B cell (primary cell): ENCODE measurements around the gene MS4A18. TPM values are rescaled to one million over a fixed set of nuclear protein-coding genes. Genes with fewer than 3 reads are reported as not detected.

Experiments
- ATAC-seq: fragments of 200-7000 bp; cut with Tn5 transposase; one replicate; pipeline ENCODE4 v1.10.0; 2021; ENCODE audit warnings: low read depth, mild to moderate bottlenecking, moderate number of reproducible peaks, moderate library complexity
- CTCF ChIA-PET: fragments of 350-600 bp; sonication (Branson Sonifier 250); formaldehyde crosslinking; loops from one replicate; lab custom pipeline; 2021; ENCODE audit warnings: antibody characterized with exemption, inconsistent platforms; lab: Charles Lee
- POLR2A ChIA-PET: fragments of 350-600 bp; sonication (Branson Sonifier 250); formaldehyde crosslinking; loops from one replicate; lab custom pipeline; 2021; ENCODE audit warnings: antibody characterized with exemption; lab: Charles Lee
- DNase-seq: peaks from one replicate; pipeline ENCODE4 v3.0.0; 2013
- H2AFZ ChIP-seq: 2 replicates; pipeline ENCODE4 v1.6.1; 2012; ENCODE audit warnings: mild to moderate bottlenecking, low read depth, low read length; ENCODE audit not compliant: insufficient read depth, poor library complexity, severe bottlenecking
- H3K27ac ChIP-seq, 2 donors: 1 replicate in 1 of 2; 2 replicates in 1 of 2; pipeline ENCODE4 v1.5.1; 2012 to 2013; ENCODE audit warnings: low read length in 2 of 2, mild to moderate bottlenecking in 2 of 2, moderate library complexity in 1 of 2
- H3K27me3 ChIP-seq, 4 experiments: fragments of 200-600 bp in 1 of 4; sonication (generic) in 1 of 4; replicated peaks in 1 of 4; 1 replicate in 2 of 4; 2 replicates in 2 of 4; pipeline versions ENCODE4 v1.6.1 to v1.7.0; 2013 to 2016; ENCODE audit warnings: low read length in 3 of 4, mild to moderate bottlenecking in 2 of 4, mixed read lengths in 1 of 4, moderate library complexity in 1 of 4; ENCODE audit not compliant: insufficient read depth in 4 of 4, control insufficient read depth in 3 of 4; ENCODE audit errors: control extremely low read depth in 1 of 4
- H3K36me3 ChIP-seq, 2 experiments: replicated peaks in 1 of 2; 1 replicate in 1 of 2; 2 replicates in 1 of 2; pipeline versions ENCODE4 v1.6.1 to v1.7.1; 2013; ENCODE audit warnings: low read length in 1 of 2; ENCODE audit not compliant: insufficient read depth in 2 of 2, control insufficient read depth in 1 of 2; ENCODE audit errors: control extremely low read depth in 1 of 2, extremely low read depth in 1 of 2
- H3K4me1 ChIP-seq, 2 donors: fragments of 200-600 bp in 1 of 2; sonication (generic) in 1 of 2; 1 replicate in 1 of 2; 2 replicates in 1 of 2; pipeline versions ENCODE4 v1.5.1 to v1.6.1; 2013 to 2017; ENCODE audit warnings: low read length in 2 of 2; ENCODE audit not compliant: control insufficient read depth in 2 of 2, insufficient read depth in 2 of 2
- H3K4me2 ChIP-seq: replicated peaks from 2 replicates; pipeline ENCODE3; 2012; ENCODE audit warnings: mild to moderate bottlenecking, low read depth, low read length; ENCODE audit not compliant: poor library complexity, severe bottlenecking
- H3K4me3 ChIP-seq, 5 experiments: fragments of 200-600 bp in 1 of 5; sonication (generic) in 1 of 5; 1 replicate in 3 of 5; 2 replicates in 2 of 5; pipeline versions ENCODE4 v1.5.1 to v1.7.0; 2011 to 2016; ENCODE audit warnings: low read length in 4 of 5, mild to moderate bottlenecking in 4 of 5, low read depth in 2 of 5, control low read depth in 1 of 5, moderate library complexity in 1 of 5; ENCODE audit not compliant: insufficient read depth in 1 of 5; ENCODE audit errors: control extremely low read depth in 1 of 5, extremely low read depth in 1 of 5
- H3K79me2 ChIP-seq: fragments of 200-600 bp; sonication (generic); one replicate; pipeline ENCODE4 v1.6.0; 2016; ENCODE audit warnings: low read length; ENCODE audit not compliant: control insufficient read depth, insufficient read depth
- H3K9ac ChIP-seq: fragments of 200-600 bp; sonication (generic); 2 replicates; pipeline ENCODE4 v1.6.1; 2017; ENCODE audit warnings: mild to moderate bottlenecking, low read length, moderate library complexity
- H3K9me3 ChIP-seq, 3 donors: one replicate each; pipeline versions ENCODE4 v1.6.1 to v1.7.1; 2013; ENCODE audit warnings: low read length in 2 of 3; ENCODE audit not compliant: control insufficient read depth in 2 of 3, insufficient read depth in 1 of 3; ENCODE audit errors: control extremely low read depth in 1 of 3
- H4K20me1 ChIP-seq: 2 replicates; pipeline ENCODE4 v1.6.0; 2012; ENCODE audit warnings: mild to moderate bottlenecking, low read length; ENCODE audit not compliant: insufficient read depth, control insufficient read depth, poor library complexity, severe bottlenecking
- H3K27ac Mint-ChIP-seq: one replicate; pipeline ENCODE4 v1.8.0; 2021; ENCODE audit warnings: mixed read lengths
- H3K27me3 Mint-ChIP-seq: one replicate; pipeline ENCODE4 v1.8.0; 2021; ENCODE audit warnings: mixed read lengths
- H3K4me1 Mint-ChIP-seq: one replicate; pipeline ENCODE4 v1.8.0; 2021; ENCODE audit warnings: mixed read lengths
- H3K4me3 Mint-ChIP-seq: one replicate; pipeline ENCODE4 v1.8.0; 2021; ENCODE audit warnings: mixed read lengths
- H3K9me3 Mint-ChIP-seq: one replicate; pipeline ENCODE4 v1.8.0; 2022; ENCODE audit warnings: mixed read lengths; ENCODE audit not compliant: insufficient read depth
- EZH2 ChIP-seq: IDR thresholded peaks from 2 replicates; pipeline ENCODE4 v1.6.1; 2012; ENCODE audit warnings: borderline replicate concordance, low read depth, mild to moderate bottlenecking, moderate library complexity, low read length; ENCODE audit not compliant: insufficient read depth, poor library complexity, severe bottlenecking
- WGBS: methylation state at CpG from one replicate; pipeline ENCODE4 v1.1.5; 2013; ENCODE audit warnings: missing lambda C conversion rate; ENCODE audit not compliant: insufficient coverage; 5-methylcytosine and 5-hydroxymethylcytosine counted together
- intact Hi-C: fragments of 100-400 bp; cut with micrococcal nuclease; formaldehyde crosslinking; loops from one replicate; pipeline ENCODE4 v1.10.0; 2022
- polyA plus RNA-seq: library from polyadenylated mRNA; depleted of rRNA; stranded (reverse); fragments of >200 nt; gene quantifications from 2 replicates; pipeline ENCODE4 v1.2.3, GENCODE V29; 2012
- total RNA-seq, 2 donors: library from RNA; stranded (reverse); fragments of 120-200 nt in 1 of 2; gene quantifications; 1 replicate in 1 of 2; 2 replicates in 1 of 2; pipeline versions ENCODE4 v1.2.3 to v1.2.4, GENCODE V29; 2013 to 2022
- TF ChIP-seq, protein P1 (sequence below): fragments of 200-600 bp; IDR thresholded peaks from one replicate; pipeline ENCODE4 v1.8.0; 2022; ENCODE audit warnings: antibody characterized with exemption, mild to moderate bottlenecking

MS4A18 gene
- total and polyA plus RNA-seq, 2 donors (not counting 1 experiment from before 2014, with no cell fraction given): not detected

DNA sequence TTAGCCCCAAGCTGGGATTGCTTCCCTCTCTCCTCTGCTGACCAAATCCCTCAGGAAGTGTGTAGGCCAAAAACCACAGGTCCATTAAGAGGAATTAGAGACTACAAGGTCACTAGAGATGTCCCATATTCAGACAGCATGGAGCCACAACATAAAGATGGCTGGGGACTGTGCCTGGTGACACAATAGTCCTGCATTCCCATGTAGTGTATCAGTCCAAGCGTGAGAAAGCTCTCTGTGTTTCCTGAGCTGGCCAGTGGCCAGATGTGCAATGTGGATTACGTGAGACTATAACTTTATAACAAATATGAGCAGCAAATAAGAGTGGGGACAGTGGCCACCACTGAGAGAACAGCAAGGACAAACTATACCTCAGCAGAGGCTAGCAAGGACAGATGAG, 53.1 kb downstream of the MS4A18 start:
- POLR2A ChIA-PET: interaction anchor here (0.6 kb wide), 1 partner anchor 424 kb away, joined by 8 read pairs; no protein-coding TSS in a partner anchor
- H3K4me2 ChIP-seq: no peak overlapping the region
- H2AFZ ChIP-seq: no peak overlapping the region
- intact Hi-C loops: no loop called here
- no peaks in the 10 kb centered on the region for H3K79me2 ChIP-seq
- no peaks in the 10 kb centered on the region for H4K20me1 ChIP-seq
- Mint-ChIP-seq H3K9me3 (no peaks in the 10 kb centered on the region), H3K4me1 (peaks cover 11% of the 10 kb centered on the region), H3K4me3 (no peak overlapping the region), H3K27me3 (peaks cover 4% of the 10 kb centered on the region), H3K27ac (no peak overlapping the region)
- H3K4me1 ChIP-seq: peaks cover 3 to 11% of the 10 kb centered on the region in 2 donors
- CTCF ChIA-PET: interaction anchor here (0.6 to 9.5 kb wide), 9 partner anchors 8 to 512 kb away, joined by 3 to 102 read pairs (median 4); no protein-coding TSS in a partner anchor
- no peak overlapping the region for H3K27ac ChIP-seq
- H3K9me3 ChIP-seq: peaks cover 0 to 2% (median 0%) of the 10 kb centered on the region in 3 donors
- H3K36me3 ChIP-seq: no peaks in the 10 kb centered on the region
- no peak overlapping the region for H3K9ac ChIP-seq
- no peak overlapping the region for H3K4me3 ChIP-seq
- H3K27me3 ChIP-seq: no peaks in the 10 kb centered on the region
- ATAC-seq (no peak), DNase-seq (no peak)
- TF ChIP-seq, protein P1, sequence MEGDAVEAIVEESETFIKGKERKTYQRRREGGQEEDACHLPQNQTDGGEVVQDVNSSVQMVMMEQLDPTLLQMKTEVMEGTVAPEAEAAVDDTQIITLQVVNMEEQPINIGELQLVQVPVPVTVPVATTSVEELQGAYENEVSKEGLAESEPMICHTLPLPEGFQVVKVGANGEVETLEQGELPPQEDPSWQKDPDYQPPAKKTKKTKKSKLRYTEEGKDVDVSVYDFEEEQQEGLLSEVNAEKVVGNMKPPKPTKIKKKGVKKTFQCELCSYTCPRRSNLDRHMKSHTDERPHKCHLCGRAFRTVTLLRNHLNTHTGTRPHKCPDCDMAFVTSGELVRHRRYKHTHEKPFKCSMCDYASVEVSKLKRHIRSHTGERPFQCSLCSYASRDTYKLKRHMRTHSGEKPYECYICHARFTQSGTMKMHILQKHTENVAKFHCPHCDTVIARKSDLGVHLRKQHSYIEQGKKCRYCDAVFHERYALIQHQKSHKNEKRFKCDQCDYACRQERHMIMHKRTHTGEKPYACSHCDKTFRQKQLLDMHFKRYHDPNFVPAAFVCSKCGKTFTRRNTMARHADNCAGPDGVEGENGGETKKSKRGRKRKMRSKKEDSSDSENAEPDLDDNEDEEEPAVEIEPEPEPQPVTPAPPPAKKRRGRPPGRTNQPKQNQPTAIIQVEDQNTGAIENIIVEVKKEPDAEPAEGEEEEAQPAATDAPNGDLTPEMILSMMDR: no peak
- no peak for TF ChIP-seq EZH2
- WGBS: no CpG with 5 or more reads among the region's 2 CpGs

DNA sequence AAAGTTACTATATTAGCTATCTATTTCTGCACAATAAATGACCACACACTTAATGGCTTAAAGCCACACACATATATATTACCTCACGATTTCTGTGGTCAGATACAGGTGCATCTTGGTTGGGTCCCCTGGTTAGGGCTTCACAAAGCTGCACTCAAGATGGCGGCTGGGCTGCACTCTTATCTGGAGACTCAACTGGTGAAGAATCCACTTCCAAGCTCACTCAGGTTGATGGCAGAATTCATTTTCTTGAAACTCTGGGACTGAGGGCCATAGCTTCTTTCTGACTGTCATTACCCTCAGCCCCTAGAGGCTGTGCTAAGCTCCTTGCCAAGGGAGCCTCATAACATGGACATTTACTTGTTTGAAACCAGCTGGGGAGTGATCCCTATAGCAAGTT, 55.5 kb downstream of the MS4A18 start:
- TF ChIP-seq, protein P1: no peak
- TF ChIP-seq EZH2: no peak
- Mint-ChIP-seq H3K4me3 (no peak overlapping the region), H3K27me3 (peaks cover 4% of the 10 kb centered on the region), H3K9me3 (no peaks in the 10 kb centered on the region), H3K27ac (no peak overlapping the region), H3K4me1 (peaks cover 5% of the 10 kb centered on the region)
- ATAC-seq: no peak
- Histone ChIP-seq H3K4me1 (peaks cover 0 to 7% of the 10 kb centered on the region in 2 donors), H3K36me3 (no peaks in the 10 kb centered on the region), H2AFZ (no peak overlapping the region), H3K4me3 (no peak overlapping the region), H3K27me3 (no peaks in the 10 kb centered on the region), H3K9me3 (no peaks in the 10 kb centered on the region), H3K4me2 (no peak overlapping the region), H3K9ac (no peak overlapping the region), H4K20me1 (no peaks in the 10 kb centered on the region), H3K79me2 (no peaks in the 10 kb centered on the region), H3K27ac (no peak overlapping the region)
- ChIA-PET POLR2A (no interaction called here), CTCF (interaction anchor here (1.0 to 9.5 kb wide), 3 partner anchors 11 to 16 kb away, joined by 3 to 102 read pairs (median 6); no protein-coding TSS in a partner anchor)
- 96% methylated on average over 2 of the region's 2 CpGs for WGBS
- intact Hi-C loops: no loop called here
- no peak for DNase-seq
